HepG2 (cell line): ENCODE data around the gene NFS1. TPM values are rescaled to one million over a fixed set of nuclear protein-coding genes. Genes with fewer than 3 reads are reported as not detected.

Experiments
- GZF1 ChIP-seq: sonication (generic); formaldehyde crosslinking; IDR thresholded peaks from 2 replicates; pipeline ENCODE4 v1.5.1; 2020; ENCODE audit warnings: mild to moderate bottlenecking, missing genetic modification reagents
- KAT7 ChIP-seq: IDR thresholded peaks from 2 replicates; pipeline ENCODE4 v1.6.1; 2018; ENCODE audit warnings: borderline replicate concordance, missing compliant biosample characterization
- KDM4B ChIP-seq: sonication (generic); formaldehyde crosslinking; IDR thresholded peaks from 2 replicates; pipeline ENCODE4 v1.4.0; 2020; ENCODE audit warnings: missing genetic modification reagents
- MIER3 ChIP-seq: IDR thresholded peaks from 2 replicates; pipeline ENCODE4 v1.6.1; 2016; ENCODE audit warnings: missing compliant biosample characterization, borderline replicate concordance
- MYNN ChIP-seq: sonication (generic); formaldehyde crosslinking; IDR thresholded peaks from 2 replicates; pipeline ENCODE4 v1.4.0; 2020; ENCODE audit warnings: mild to moderate bottlenecking, low read depth, missing genetic modification reagents
- NR2F1 ChIP-seq, 2 experiments: fragments of 450-650 bp in 1 of 2; formaldehyde crosslinking in 1 of 2; IDR thresholded peaks; 2 replicates each; pipeline versions ENCODE4 v1.5.0 to v1.6.1; 2016 to 2020; ENCODE audit warnings: mild to moderate bottlenecking in 1 of 2, missing compliant biosample characterization in 1 of 2, missing genetic modification reagents in 1 of 2, moderate library complexity in 1 of 2
- PAF1 ChIP-seq: IDR thresholded peaks from 2 replicates; pipeline ENCODE4 v1.6.1; 2016; ENCODE audit warnings: missing genetic modification reagents, missing compliant biosample characterization
- RFXANK ChIP-seq: IDR thresholded peaks from 2 replicates; pipeline ENCODE4 v1.6.1; 2016
- SMAD9 ChIP-seq: sonication (generic); formaldehyde crosslinking; IDR thresholded peaks from 2 replicates; pipeline ENCODE4 v1.5.1; 2020; ENCODE audit warnings: mild to moderate bottlenecking, missing genetic modification reagents
- SNRNP70 ChIP-seq: fragments of 200-400 bp; formaldehyde crosslinking; IDR thresholded peaks from 2 replicates; pipeline ENCODE4 v1.6.1; 2017; ENCODE audit warnings: mild to moderate bottlenecking, low read depth, low read length, moderate library complexity
- TCF7L2 ChIP-seq: IDR thresholded peaks from 2 replicates; pipeline ENCODE4 v1.6.1; 2011; ENCODE audit warnings: mild to moderate bottlenecking, low read depth, low read length, moderate library complexity
- ZKSCAN5 ChIP-seq: sonication (generic); formaldehyde crosslinking; IDR thresholded peaks from 2 replicates; pipeline ENCODE4 v1.5.1; 2020; ENCODE audit warnings: mild to moderate bottlenecking, missing genetic modification reagents
- ZNF10 ChIP-seq: sonication (generic); formaldehyde crosslinking; IDR thresholded peaks from 2 replicates; pipeline ENCODE4 v1.4.0; 2020; ENCODE audit warnings: mild to moderate bottlenecking, low read depth, missing genetic modification reagents, borderline replicate concordance
- ZNF232 ChIP-seq: sonication (generic); formaldehyde crosslinking; IDR thresholded peaks from 2 replicates; pipeline ENCODE4 v1.4.0; 2020; ENCODE audit warnings: missing genetic modification reagents, borderline replicate concordance
- ZNF329 ChIP-seq: sonication (generic); formaldehyde crosslinking; IDR thresholded peaks from 2 replicates; pipeline ENCODE4 v1.9.0; 2021; ENCODE audit warnings: low read depth, mild to moderate bottlenecking, missing genetic modification reagents
- ZNF337 ChIP-seq: sonication (generic); formaldehyde crosslinking; IDR thresholded peaks from 2 replicates; pipeline ENCODE4 v1.5.1; 2020; ENCODE audit warnings: missing genetic modification reagents, low read depth, mild to moderate bottlenecking, borderline replicate concordance
- ZNF44 ChIP-seq: sonication (generic); formaldehyde crosslinking; IDR thresholded peaks from 2 replicates; pipeline ENCODE4 v1.5.1; 2020; ENCODE audit warnings: mild to moderate bottlenecking, missing genetic modification reagents
- ZNF556 ChIP-seq: sonication (generic); formaldehyde crosslinking; IDR thresholded peaks from 2 replicates; pipeline ENCODE4 v1.4.0; 2020; ENCODE audit warnings: mild to moderate bottlenecking, missing genetic modification reagents, borderline replicate concordance
- ZNF564 ChIP-seq: sonication (generic); formaldehyde crosslinking; IDR thresholded peaks from 2 replicates; pipeline ENCODE4 v1.8.1; 2023; ENCODE audit warnings: mild to moderate bottlenecking, missing genetic modification reagents
- ZNF614 ChIP-seq: IDR thresholded peaks from 2 replicates; pipeline ENCODE4 v1.6.1; 2018; ENCODE audit warnings: missing biosample characterization, missing genetic modification reagents, inconsistent platforms, borderline replicate concordance
- ZNF709 ChIP-seq: sonication (generic); formaldehyde crosslinking; IDR thresholded peaks from 2 replicates; pipeline ENCODE4 v1.5.0; 2020; ENCODE audit warnings: mild to moderate bottlenecking, missing genetic modification reagents
- polyA plus RNA-seq, 8 experiments: library from polyadenylated mRNA; depleted of rRNA in 3 of 8; stranded (reverse) in 7 of 8; unstranded in 1 of 8; fragments of >200 nt; fragmentation: Illumina TruSeq in 4 of 8; extraction: Trizol in 4 of 8; gene quantifications; 2 replicates each; pipeline versions ENCODE4 v1.2.1 to v1.2.3, GENCODE V29; 2011 to 2016; ENCODE audit warnings: low read depth in 4 of 8, missing spikeins in 1 of 8, mixed read lengths in 1 of 8; ENCODE audit not compliant: insufficient read depth in 1 of 8
- total RNA-seq, 5 experiments: library from RNA; depleted of rRNA; stranded (reverse); fragments of >200 nt; fragmentation: Illumina TruSeq; extraction: Trizol; gene quantifications; 2 replicates each; pipeline ENCODE4 v1.2.3, GENCODE V29; 2016; ENCODE audit warnings: low read depth in 1 of 5
- TF ChIP-seq, protein P1 (sequence below): sonication (generic); formaldehyde crosslinking; IDR thresholded peaks from 2 replicates; pipeline ENCODE4 v1.4.0; 2020; ENCODE audit warnings: missing genetic modification reagents
- TF ChIP-seq, protein P2 (sequence below): sonication (generic); formaldehyde crosslinking; IDR thresholded peaks from 2 replicates; pipeline ENCODE4 v1.8.0; 2022; ENCODE audit warnings: missing genetic modification reagents, mild to moderate bottlenecking, moderate library complexity, borderline replicate concordance
- TF ChIP-seq, protein P3 (sequence below): sonication (generic); formaldehyde crosslinking; IDR thresholded peaks from 2 replicates; pipeline ENCODE4 v1.5.1; 2020; ENCODE audit warnings: missing genetic modification reagents, mild to moderate bottlenecking, borderline replicate concordance

The NFS1 gene
- total and polyA plus RNA-seq, 2 of the 13 experiments (the other 11 are each of a cell fraction or from before 2014, with no cell fraction given), result 65.9 to 88.1 TPM

DNA sequence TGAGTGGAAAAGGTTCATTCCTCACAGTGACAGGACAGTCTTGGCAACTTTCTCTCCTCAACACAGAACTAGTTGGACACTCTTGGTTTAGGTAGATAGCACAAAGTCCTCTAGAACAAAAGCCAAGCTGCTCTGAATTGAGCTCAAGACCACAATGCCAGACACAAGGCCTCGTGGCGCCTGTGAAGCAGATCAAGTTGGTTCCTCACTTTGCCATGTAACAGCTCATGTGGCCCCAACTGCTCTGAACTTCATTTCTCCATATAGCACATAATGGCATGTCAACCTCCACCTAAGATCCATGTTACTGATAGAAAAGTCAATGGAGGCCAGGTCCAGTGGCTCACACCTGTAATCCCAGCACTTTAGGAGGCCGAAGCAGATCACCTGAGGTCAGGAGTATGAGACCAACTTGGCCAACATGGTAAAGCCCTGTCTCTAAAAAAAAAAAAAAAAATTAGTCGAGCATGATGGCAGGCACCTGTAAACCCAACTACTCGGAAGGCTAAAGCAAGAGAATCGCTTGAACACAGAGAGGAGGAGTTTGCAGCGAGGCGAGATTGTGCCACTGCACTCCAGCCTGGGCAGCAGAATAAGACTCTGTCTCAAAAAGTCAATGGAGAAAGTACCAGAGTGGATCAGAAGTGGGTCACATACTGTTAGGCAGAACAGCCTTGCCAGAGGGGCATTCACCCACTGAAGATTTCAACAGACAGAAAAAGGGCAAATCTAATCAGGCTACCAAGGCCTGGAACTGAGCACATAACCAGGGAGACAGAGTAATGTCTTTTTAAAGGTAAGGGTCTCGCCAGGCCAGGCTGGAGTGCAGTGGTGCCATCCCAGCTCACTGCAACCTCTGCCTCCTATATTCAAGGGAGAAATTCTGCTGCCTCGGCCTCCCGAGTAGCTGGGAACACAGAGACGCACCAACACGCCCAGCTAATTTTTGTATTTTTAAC lies 21.3 kb upstream of the NFS1 start (continued):
- TF ChIP-seq, protein P1, sequence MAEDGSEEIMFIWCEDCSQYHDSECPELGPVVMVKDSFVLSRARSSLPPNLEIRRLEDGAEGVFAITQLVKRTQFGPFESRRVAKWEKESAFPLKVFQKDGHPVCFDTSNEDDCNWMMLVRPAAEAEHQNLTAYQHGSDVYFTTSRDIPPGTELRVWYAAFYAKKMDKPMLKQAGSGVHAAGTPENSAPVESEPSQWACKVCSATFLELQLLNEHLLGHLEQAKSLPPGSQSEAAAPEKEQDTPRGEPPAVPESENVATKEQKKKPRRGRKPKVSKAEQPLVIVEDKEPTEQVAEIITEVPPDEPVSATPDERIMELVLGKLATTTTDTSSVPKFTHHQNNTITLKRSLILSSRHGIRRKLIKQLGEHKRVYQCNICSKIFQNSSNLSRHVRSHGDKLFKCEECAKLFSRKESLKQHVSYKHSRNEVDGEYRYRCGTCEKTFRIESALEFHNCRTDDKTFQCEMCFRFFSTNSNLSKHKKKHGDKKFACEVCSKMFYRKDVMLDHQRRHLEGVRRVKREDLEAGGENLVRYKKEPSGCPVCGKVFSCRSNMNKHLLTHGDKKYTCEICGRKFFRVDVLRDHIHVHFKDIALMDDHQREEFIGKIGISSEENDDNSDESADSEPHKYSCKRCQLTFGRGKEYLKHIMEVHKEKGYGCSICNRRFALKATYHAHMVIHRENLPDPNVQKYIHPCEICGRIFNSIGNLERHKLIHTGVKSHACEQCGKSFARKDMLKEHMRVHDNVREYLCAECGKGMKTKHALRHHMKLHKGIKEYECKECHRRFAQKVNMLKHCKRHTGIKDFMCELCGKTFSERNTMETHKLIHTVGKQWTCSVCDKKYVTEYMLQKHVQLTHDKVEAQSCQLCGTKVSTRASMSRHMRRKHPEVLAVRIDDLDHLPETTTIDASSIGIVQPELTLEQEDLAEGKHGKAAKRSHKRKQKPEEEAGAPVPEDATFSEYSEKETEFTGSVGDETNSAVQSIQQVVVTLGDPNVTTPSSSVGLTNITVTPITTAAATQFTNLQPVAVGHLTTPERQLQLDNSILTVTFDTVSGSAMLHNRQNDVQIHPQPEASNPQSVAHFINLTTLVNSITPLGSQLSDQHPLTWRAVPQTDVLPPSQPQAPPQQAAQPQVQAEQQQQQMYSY (CRISPR knock-in tag), result no peak
- TF ChIP-seq ZNF614 (CRISPR knock-in tag) (no peak), TCF7L2 (no peak), ZNF709 (no peak), ZNF556 (CRISPR knock-in tag) (no peak), SMAD9 (CRISPR knock-in tag) (no peak), RFXANK (CRISPR knock-in tag) (no peak), ZKSCAN5 (no peak), ZNF564 (CRISPR knock-in tag) (no peak), KDM4B (CRISPR knock-in tag) (no peak), ZNF329 (CRISPR knock-in tag) (no peak; the same call in 1 of the 2 replicates), SNRNP70 (no peak), ZNF44 (CRISPR knock-in tag) (no peak), NR2F1 (CRISPR knock-in tag; IDR thresholded peaks at IDR 0.05) (no peak), PAF1 (peak; percentile 27; the same call in 1 of the 2 replicates), GZF1 (CRISPR knock-in tag) (no peak), ZNF337 (no peak), MYNN (CRISPR knock-in tag) (0 out of 2 replicates have a peak, but pooled peaks have one; percentile 24), ZNF10 (CRISPR knock-in tag) (no peak), ZNF232 (no peak; the same call in 1 of the 2 replicates), MIER3 (CRISPR knock-in tag) (no peak), KAT7 (CRISPR knock-in tag) (no peak)
- TF ChIP-seq, protein P2, sequence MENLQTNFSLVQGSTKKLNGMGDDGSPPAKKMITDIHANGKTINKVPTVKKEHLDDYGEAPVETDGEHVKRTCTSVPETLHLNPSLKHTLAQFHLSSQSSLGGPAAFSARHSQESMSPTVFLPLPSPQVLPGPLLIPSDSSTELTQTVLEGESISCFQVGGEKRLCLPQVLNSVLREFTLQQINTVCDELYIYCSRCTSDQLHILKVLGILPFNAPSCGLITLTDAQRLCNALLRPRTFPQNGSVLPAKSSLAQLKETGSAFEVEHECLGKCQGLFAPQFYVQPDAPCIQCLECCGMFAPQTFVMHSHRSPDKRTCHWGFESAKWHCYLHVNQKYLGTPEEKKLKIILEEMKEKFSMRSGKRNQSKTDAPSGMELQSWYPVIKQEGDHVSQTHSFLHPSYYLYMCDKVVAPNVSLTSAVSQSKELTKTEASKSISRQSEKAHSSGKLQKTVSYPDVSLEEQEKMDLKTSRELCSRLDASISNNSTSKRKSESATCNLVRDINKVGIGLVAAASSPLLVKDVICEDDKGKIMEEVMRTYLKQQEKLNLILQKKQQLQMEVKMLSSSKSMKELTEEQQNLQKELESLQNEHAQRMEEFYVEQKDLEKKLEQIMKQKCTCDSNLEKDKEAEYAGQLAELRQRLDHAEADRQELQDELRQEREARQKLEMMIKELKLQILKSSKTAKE, result no peak
- TF ChIP-seq, protein P3, sequence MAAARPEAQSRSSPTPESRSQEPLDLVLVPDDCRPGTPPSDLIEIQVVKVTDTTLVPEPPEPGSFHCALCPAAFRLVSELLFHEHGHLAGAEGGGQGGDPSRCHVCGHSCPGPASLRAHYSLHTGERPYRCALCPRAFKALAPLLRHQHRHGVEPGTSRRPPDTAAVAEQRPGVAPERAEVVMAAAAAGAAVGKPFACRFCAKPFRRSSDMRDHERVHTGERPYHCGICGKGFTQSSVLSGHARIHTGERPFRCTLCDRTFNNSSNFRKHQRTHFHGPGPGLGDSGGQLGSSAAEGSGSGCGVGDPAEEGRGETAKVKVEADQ (CRISPR knock-in tag), result no peak
